ENCODE data around the gene PPTC7.

Gene PPTC7

GRCh38 chr12:110536834-110537604 is 46.1 kb downstream of the PPTC7 start:
- Histone ChIP-seq H3K4me2 (ENCODE audit: low read length) (no peak overlapping the region), H3K9ac (ENCODE audit: low read length) (no peak overlapping the region), H4K20me1 (ENCODE audit: insufficient read depth, low read length) (no peaks in the 10 kb centered on the region), H3K36me3 (ENCODE audit: insufficient read depth, low read length) (peaks cover 67% of the 10 kb centered on the region), H2AFZ (ENCODE audit: low read length) (no peak overlapping the region), H3K27me3 (ENCODE audit: insufficient read depth, low read length) (no peaks in the 10 kb centered on the region), H3K4me1 (ENCODE audit: insufficient read depth, low read length, severe bottlenecking) (peaks cover 4% of the 10 kb centered on the region), H3F3A (ENCODE audit: insufficient read depth, low read length) (no peaks in the 10 kb centered on the region), H3K4me3 (ENCODE audit: low read depth, low read length, poor library complexity, severe bottlenecking) (no peak overlapping the region), H3K9me3 (ENCODE audit: low read length) (no peaks in the 10 kb centered on the region), H3K9me2 (ENCODE audit: low read depth, low read length) (no peaks in the 10 kb centered on the region), H3K79me2 (ENCODE audit: insufficient read depth, low read length) (no peaks in the 10 kb centered on the region), H3K27ac (ENCODE audit: low read depth, low read length, poor library complexity, severe bottlenecking) (no peak overlapping the region)
- no peak for TF ChIP-seq CTCF (IDR thresholded peaks at IDR 0.05; ENCODE audit: low read length)
- TF ChIP-seq EZH2 (IDR thresholded peaks at IDR 0.05; ENCODE audit: borderline replicate concordance, low read length): no peak

GRCh38 chr12:110534811-110535210 is 48.3 kb downstream of the PPTC7 start:
- Histone ChIP-seq H3K4me3 (ENCODE audit: low read depth, low read length, poor library complexity, severe bottlenecking) (no peak overlapping the region), H3K27me3 (ENCODE audit: insufficient read depth, low read length) (no peaks in the 10 kb centered on the region), H3K9me2 (ENCODE audit: low read depth, low read length) (no peaks in the 10 kb centered on the region), H3K4me2 (ENCODE audit: low read length) (no peak overlapping the region), H3K79me2 (ENCODE audit: insufficient read depth, low read length) (no peaks in the 10 kb centered on the region), H4K20me1 (ENCODE audit: insufficient read depth, low read length) (no peaks in the 10 kb centered on the region), H3F3A (ENCODE audit: insufficient read depth, low read length) (no peaks in the 10 kb centered on the region), H3K9ac (ENCODE audit: low read length) (no peak overlapping the region), H3K9me3 (ENCODE audit: low read length) (no peaks in the 10 kb centered on the region), H3K27ac (ENCODE audit: low read depth, low read length, poor library complexity, severe bottlenecking) (no peak overlapping the region), H2AFZ (ENCODE audit: low read length) (no peak overlapping the region), H3K36me3 (ENCODE audit: insufficient read depth, low read length) (peaks cover 78% of the 10 kb centered on the region), H3K4me1 (ENCODE audit: insufficient read depth, low read length, severe bottlenecking) (peaks cover 9% of the 10 kb centered on the region)
- TF ChIP-seq EZH2 (IDR thresholded peaks at IDR 0.05; ENCODE audit: borderline replicate concordance, low read length): no peak
- no peak for TF ChIP-seq CTCF (IDR thresholded peaks at IDR 0.05; ENCODE audit: low read length)

DNA sequence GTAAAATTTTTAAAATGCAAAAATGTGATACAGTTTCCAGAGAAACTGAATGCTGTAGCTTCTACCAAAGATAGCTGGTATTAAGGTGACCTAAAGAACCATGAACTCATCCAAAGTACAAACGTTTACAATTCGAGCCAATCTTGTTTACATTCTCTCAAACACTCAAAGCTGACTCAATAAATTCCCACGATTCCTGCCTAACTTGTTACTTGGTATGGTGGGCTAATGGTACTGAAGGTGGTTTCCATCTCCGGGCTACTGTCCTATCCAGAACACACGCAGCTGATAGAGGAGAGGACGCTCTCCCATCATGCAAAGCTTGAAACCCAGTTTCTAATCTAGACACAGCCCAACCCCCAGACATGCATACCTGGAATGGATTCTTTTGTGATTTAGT is 49.5 kb downstream of the PPTC7 start:
- no peak overlapping the region for H2AFZ ChIP-seq (ENCODE audit: low read length)
- H3K79me2 ChIP-seq (ENCODE audit: insufficient read depth, low read length): no peaks in the 10 kb centered on the region
- no peak overlapping the region for H3K4me3 ChIP-seq (ENCODE audit: low read depth, low read length, poor library complexity, severe bottlenecking)
- H3K9me2 ChIP-seq (ENCODE audit: low read depth, low read length): no peaks in the 10 kb centered on the region
- H3K9me3 ChIP-seq (ENCODE audit: low read length): no peaks in the 10 kb centered on the region
- no peak for TF ChIP-seq CTCF (IDR thresholded peaks at IDR 0.05; ENCODE audit: low read length)
- no peak for TF ChIP-seq EZH2 (IDR thresholded peaks at IDR 0.05; ENCODE audit: borderline replicate concordance, low read length)
- H3K9ac ChIP-seq (ENCODE audit: low read length): no peak overlapping the region
- H3F3A ChIP-seq (ENCODE audit: insufficient read depth, low read length): no peaks in the 10 kb centered on the region
- no peak overlapping the region for H3K27ac ChIP-seq (ENCODE audit: low read depth, low read length, poor library complexity, severe bottlenecking)
- H3K36me3 ChIP-seq (ENCODE audit: insufficient read depth, low read length): peaks cover 66% of the 10 kb centered on the region
- H3K4me2 ChIP-seq (ENCODE audit: low read length): no peak overlapping the region
- no peaks in the 10 kb centered on the region for H3K27me3 ChIP-seq (ENCODE audit: insufficient read depth, low read length)
- peaks cover 9% of the 10 kb centered on the region for H3K4me1 ChIP-seq (ENCODE audit: insufficient read depth, low read length, severe bottlenecking)
- H4K20me1 ChIP-seq (ENCODE audit: insufficient read depth, low read length): no peaks in the 10 kb centered on the region
